Measurements from ENCODE around the gene TRIP13. TPM values are rescaled to one million over a fixed set of nuclear protein-coding genes. Genes with fewer than 3 reads are reported as not detected.

The TRIP13 gene
- total and polyA plus RNA-seq, 2 of the 13 experiments (the other 11 are each of a cell fraction or from before 2014, with no cell fraction given): 13.5 to 33.0 TPM

DNA sequence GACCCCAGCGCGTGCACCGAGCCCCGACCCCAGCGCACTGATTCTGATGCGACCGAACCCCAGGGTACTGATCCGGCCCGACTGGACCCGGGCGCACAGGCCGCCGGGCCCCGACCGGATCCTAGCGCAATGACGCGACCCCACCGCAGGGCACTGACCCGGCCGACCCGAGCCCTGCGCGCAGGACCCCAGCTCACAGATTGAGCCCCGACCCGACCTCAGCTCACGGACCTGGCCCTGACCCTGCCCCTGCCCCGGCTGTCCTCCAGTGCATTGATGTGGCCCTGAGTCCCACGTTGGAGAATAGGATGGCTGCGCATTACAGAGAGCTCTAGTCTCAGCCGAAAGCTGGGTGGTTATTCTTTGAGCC, 438 bp downstream of the TRIP13 start (continued):
- TF ChIP-seq, protein P1, sequence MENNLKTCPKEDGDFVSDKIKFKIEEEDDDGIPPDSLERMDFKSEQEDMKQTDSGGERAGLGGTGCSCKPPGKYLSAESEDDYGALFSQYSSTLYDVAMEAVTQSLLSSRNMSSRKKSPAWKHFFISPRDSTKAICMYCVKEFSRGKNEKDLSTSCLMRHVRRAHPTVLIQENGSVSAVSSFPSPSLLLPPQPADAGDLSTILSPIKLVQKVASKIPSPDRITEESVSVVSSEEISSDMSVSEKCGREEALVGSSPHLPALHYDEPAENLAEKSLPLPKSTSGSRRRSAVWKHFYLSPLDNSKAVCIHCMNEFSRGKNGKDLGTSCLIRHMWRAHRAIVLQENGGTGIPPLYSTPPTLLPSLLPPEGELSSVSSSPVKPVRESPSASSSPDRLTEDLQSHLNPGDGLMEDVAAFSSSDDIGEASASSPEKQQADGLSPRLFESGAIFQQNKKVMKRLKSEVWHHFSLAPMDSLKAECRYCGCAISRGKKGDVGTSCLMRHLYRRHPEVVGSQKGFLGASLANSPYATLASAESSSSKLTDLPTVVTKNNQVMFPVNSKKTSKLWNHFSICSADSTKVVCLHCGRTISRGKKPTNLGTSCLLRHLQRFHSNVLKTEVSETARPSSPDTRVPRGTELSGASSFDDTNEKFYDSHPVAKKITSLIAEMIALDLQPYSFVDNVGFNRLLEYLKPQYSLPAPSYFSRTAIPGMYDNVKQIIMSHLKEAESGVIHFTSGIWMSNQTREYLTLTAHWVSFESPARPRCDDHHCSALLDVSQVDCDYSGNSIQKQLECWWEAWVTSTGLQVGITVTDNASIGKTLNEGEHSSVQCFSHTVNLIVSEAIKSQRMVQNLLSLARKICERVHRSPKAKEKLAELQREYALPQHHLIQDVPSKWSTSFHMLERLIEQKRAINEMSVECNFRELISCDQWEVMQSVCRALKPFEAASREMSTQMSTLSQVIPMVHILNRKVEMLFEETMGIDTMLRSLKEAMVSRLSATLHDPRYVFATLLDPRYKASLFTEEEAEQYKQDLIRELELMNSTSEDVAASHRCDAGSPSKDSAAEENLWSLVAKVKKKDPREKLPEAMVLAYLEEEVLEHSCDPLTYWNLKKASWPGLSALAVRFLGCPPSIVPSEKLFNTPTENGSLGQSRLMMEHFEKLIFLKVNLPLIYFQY (CRISPR knock-in tag; IDR thresholded peaks at IDR 0.05; ENCODE audit: borderline replicate concordance): 0 out of 2 replicates have a peak, but pooled peaks have one; percentile 10

DNA sequence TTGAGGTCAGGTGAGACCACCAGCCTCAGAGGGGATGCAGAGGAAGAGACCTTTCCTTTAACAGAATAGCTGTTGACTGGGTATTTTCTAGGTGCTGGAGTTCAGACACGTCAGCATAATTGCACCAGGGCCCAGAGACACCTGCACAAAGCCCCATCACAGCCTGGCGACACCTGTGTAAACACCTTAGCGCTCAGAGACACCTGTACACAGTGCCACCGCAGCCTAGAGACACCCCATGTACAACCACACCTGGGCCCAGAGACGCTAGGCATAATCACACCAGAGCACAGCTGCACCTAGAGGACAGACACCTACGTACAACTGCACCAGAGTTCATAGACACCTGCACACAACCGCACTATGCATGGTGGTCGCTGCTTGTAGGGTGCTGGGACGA, 1.0 kb downstream of the TRIP13 start:
- CTCF ChIA-PET (ENCODE audit: low intra/inter-chr PET ratio, low total read pairs): no interaction called here
- H3K27ac ChIP-seq (ENCODE audit: extremely low read length, insufficient read depth, low read length): peak overlapping the region; percentile 79
- H3K4me2 ChIP-seq (ENCODE audit: low read depth, low read length): peak overlapping the region; percentile 90
- peaks cover 44% of the 10 kb centered on the region for H3K79me2 ChIP-seq (ENCODE audit: insufficient read depth, low read length)
- H2AFZ ChIP-seq (ENCODE audit: low read length): no peak overlapping the region
- H3K4me1 ChIP-seq (ENCODE audit: insufficient read depth, low read length): peaks cover 39% of the 10 kb centered on the region
- no peak for ATAC-seq
- TSS peak; percentile 60 for BruUV-seq (replicated peaks)
- peak overlapping the region; percentile 84 for H3K9ac ChIP-seq (ENCODE audit: insufficient read depth, low read depth, low read length)
- H3K36me3 ChIP-seq (replicated peaks in 1 of 2; ENCODE audit: control insufficient read depth in 1 of 2, insufficient read depth in 2 of 2, low read length in 2 of 2): peaks cover 4 to 39% of the 10 kb centered on the region in 2 experiments
- H3K4me3 ChIP-seq (replicated peaks in 1 of 3; ENCODE audit: insufficient read depth in 1 of 3, low read depth in 2 of 3, low read length in 3 of 3): peak overlapping the region; percentile 70 to 90 (median 83)
- POLR2A ChIA-PET: no interaction called here
- H3K9me3 ChIP-seq (ENCODE audit: low read length): no peaks in the 10 kb centered on the region
- 63% methylated on average over 5 of the region's 9 CpGs for WGBS (ENCODE audit: low lambda C conversion rate)
- in situ Hi-C loops (cut with HindIII; ENCODE audit: extremely low pct_ligation_motif_present, low pct_unique_long_range_greater_than_20kb) (loop anchor here (10.0 kb wide), 1 partner anchor 219 kb away; no protein-coding TSS in a partner anchor), intact Hi-C loops (cut with micrococcal nuclease; ENCODE audit: unreplicated experiment) (loop anchor here (5.0 to 10.0 kb wide), 2 partner anchors 41 to 219 kb away; partner anchors contain the start of gene ZDHHC11)
- no peak for FAIRE-seq
- DNase-seq (ENCODE audit: low spot score): no peak
- no peaks in the 10 kb centered on the region for H3K27me3 ChIP-seq (ENCODE audit: control insufficient read depth in 1 of 2, insufficient read depth in 2 of 2, low read length in 2 of 2)
- no peaks in the 10 kb centered on the region for H4K20me1 ChIP-seq (ENCODE audit: insufficient read depth, low read length)
- TF ChIP-seq RAD51 (IDR thresholded peaks at IDR 0.05; ENCODE audit: borderline replicate concordance) (no peak), PHF20 (CRISPR knock-in tag; IDR thresholded peaks at IDR 0.05) (0 out of 2 replicates have a peak, but pooled peaks have one; percentile 20), SNRNP70 (IDR thresholded peaks at IDR 0.05; ENCODE audit: low read depth, low read length) (no peak), MAFF (IDR thresholded peaks at IDR 0.05; ENCODE audit: low read depth, low read length) (peak; percentile 51; the same call in 1 of the 2 replicates), EP300 (IDR thresholded peaks at IDR 0.05; ENCODE audit: low read depth in 2 of 2, low read length in 2 of 2) (no peak), EP300 (CRISPR knock-in tag; IDR thresholded peaks at IDR 0.05; ENCODE audit: borderline replicate concordance) (no peak), NBN (conservative IDR thresholded peaks at IDR 0.05) (no peak), ZNF768 (CRISPR knock-in tag; IDR thresholded peaks at IDR 0.05) (peak; percentile 93), MAFK (conservative IDR thresholded peaks at IDR 0.05 in 1 of 2, IDR thresholded peaks at IDR 0.05 in 1 of 2; ENCODE audit: low read length in 2 of 2) (peak; percentile 53 to 74), ZNF335 (CRISPR knock-in tag; IDR thresholded peaks at IDR 0.05) (no peak)
- TF ChIP-seq, protein P2, sequence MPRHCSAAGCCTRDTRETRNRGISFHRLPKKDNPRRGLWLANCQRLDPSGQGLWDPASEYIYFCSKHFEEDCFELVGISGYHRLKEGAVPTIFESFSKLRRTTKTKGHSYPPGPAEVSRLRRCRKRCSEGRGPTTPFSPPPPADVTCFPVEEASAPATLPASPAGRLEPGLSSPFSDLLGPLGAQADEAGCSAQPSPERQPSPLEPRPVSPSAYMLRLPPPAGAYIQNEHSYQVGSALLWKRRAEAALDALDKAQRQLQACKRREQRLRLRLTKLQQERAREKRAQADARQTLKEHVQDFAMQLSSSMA (CRISPR knock-in tag; IDR thresholded peaks at IDR 0.05): no peak
- TF ChIP-seq, protein P3, sequence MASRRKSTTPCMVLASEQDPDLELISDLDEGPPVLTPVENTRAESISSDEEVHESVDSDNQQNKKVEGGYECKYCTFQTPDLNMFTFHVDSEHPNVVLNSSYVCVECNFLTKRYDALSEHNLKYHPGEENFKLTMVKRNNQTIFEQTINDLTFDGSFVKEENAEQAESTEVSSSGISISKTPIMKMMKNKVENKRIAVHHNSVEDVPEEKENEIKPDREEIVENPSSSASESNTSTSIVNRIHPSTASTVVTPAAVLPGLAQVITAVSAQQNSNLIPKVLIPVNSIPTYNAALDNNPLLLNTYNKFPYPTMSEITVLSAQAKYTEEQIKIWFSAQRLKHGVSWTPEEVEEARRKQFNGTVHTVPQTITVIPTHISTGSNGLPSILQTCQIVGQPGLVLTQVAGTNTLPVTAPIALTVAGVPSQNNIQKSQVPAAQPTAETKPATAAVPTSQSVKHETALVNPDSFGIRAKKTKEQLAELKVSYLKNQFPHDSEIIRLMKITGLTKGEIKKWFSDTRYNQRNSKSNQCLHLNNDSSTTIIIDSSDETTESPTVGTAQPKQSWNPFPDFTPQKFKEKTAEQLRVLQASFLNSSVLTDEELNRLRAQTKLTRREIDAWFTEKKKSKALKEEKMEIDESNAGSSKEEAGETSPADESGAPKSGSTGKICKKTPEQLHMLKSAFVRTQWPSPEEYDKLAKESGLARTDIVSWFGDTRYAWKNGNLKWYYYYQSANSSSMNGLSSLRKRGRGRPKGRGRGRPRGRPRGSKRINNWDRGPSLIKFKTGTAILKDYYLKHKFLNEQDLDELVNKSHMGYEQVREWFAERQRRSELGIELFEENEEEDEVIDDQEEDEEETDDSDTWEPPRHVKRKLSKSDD (CRISPR knock-in tag; IDR thresholded peaks at IDR 0.05; ENCODE audit: low read depth): no peak
- TF ChIP-seq, protein P4, sequence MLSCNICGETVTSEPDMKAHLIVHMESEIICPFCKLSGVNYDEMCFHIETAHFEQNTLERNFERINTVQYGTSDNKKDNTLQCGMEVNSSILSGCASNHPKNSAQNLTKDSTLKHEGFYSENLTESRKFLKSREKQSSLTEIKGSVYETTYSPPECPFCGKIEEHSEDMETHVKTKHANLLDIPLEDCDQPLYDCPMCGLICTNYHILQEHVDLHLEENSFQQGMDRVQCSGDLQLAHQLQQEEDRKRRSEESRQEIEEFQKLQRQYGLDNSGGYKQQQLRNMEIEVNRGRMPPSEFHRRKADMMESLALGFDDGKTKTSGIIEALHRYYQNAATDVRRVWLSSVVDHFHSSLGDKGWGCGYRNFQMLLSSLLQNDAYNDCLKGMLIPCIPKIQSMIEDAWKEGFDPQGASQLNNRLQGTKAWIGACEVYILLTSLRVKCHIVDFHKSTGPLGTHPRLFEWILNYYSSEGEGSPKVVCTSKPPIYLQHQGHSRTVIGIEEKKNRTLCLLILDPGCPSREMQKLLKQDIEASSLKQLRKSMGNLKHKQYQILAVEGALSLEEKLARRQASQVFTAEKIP (CRISPR knock-in tag; IDR thresholded peaks at IDR 0.05; ENCODE audit: borderline replicate concordance): no peak

Measured in HepG2 (cell line).